ENCODE results near the gene FAM90A26.
"Not testable (repeated sequence)": the region's sequence is repeated elsewhere in the genome, so short reads cannot be mapped to it uniquely, and the experiment has no call there.

The FAM90A26 gene

DNA sequence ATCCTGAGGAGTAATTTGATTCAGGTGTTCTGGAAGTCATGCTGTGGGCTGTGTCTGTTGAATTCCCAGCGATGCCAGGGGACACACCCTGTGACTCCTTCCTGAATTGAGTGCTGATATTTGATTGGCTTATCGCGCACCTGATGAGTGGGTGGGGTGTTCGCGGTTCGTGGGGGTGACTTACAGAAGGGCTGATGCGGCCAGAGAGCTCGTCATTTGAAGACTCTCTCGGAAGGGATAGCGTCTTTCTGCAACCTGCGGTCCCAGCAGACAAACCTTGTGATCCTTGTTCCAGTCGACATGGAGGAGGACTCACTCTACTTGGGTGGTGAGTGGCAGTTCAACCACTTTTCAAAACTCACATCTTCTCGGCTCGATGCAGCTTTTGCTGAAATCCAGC, 54.4 kb downstream of the FAM90A26 start, which contains the start of gene USP17L13:
TSS of gene USP17L13 (plus strand) at position 301 of the 400 bp plus-strand sequence. CDS start at position 301, 0 bp downstream.
- DNase-seq (ENCODE audit: low read depth); in situ Hi-C loops (cut with HindIII; ENCODE audit: low sequenced_read_pairs); H3K4me3 ChIP-seq (ENCODE audit: low read depth, low read length): not testable (repeated sequence)

Data from astrocyte of the cerebellum (primary cell).